NCI-H146 treated with DMSO at 0.1 percent for 48 hours (cell line): Measurements from ENCODE around the gene COG3.

Experiments used
- DNase-seq: peaks from one replicate; lab custom pipeline; 2025; ENCODE audit not compliant: unreplicated experiment; lab: John Stamatoyannopoulos, UW

Gene COG3

DNA sequence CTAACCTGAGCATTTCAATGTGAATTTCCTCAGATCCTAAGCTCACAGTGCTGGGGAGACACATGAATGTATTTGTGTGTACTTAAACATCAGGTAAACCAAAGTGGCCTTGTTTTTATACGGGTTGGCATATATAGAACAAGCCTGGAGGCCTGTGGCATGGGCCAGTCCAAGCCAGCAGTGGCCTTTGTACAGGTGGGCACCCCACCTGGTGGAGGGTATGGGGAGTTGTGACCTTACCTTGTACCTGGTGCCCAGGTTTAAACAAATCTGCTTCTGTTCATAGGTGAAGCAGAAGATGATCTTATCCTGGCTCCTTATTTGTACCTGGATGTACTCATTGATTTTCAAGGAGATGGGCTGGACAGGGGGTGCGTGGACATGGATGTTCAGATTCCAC is 79.8 kb downstream of the COG3 start:
- DNase-seq, result no peak

- DNase-seq, result no peak
These were observed 81.1 kb downstream of the COG3 start for GRCh38 chr13:45545686-45546409.

DNA sequence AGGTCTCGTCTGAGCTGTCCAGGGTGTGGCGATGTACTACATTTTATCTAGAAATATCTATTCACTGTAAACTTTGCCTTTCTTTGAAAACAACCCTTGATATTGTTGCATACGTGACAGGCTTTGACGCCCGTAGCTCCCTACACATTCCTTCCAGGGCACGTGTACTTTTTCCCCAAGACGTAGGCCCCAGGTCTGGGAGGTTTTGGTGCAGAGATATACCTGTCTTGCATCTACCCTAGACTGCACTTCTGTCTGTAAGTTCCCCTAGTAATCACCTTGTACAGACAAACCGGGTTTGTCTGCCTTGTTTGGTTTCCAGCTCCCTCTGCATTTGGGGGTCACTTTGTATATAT is 81.6 kb downstream of the COG3 start:
- no peak for DNase-seq

DNA sequence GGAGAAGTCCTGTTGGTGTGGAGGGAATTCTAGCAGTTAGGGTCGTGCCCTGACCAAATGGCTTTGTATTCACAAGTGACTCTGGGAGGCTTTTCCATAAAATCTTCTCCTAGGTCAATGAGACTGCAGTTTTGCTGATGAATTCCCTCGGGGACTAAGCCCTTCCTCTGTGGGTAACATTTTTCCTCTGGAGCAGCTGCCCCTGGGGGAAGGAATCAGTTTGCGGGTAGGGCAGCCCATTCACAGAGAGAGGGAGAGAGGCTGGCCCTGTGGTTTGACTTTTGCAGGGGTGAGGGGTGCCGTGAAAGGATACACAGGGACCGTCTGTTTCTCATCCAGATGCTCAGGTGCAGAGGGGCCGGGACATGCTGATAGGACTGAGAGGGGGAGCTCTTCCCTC is 83.5 kb downstream of the COG3 start:
- DNase-seq, result no peak

GRCh38 chr13:45554604-45555109 is 89.9 kb downstream of the COG3 start:
- DNase-seq, result no peak

- DNase-seq, result no peak
These were observed 99.5 kb downstream of the COG3 start for GRCh38 chr13:45564133-45564776.

DNA sequence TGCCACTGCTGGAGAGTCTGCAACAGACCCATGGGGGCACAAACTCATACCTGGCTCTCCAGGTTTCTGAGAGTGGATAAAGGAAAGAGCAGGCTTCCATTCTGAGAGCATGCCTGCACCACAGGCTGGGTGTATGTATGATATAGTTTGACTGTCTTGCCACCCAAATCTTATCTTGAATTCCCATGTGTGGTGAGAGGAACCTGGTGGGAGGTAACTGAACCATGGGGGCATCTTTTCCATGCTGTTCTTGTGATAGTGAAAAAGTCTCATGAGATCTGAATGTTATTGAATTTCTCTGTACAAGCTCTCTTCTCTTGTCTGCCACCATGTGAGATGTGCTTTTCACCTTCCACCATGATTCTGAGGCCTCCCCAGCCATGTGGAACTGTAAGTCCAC is 100.6 kb downstream of the COG3 start:
- no peak for DNase-seq

DNA sequence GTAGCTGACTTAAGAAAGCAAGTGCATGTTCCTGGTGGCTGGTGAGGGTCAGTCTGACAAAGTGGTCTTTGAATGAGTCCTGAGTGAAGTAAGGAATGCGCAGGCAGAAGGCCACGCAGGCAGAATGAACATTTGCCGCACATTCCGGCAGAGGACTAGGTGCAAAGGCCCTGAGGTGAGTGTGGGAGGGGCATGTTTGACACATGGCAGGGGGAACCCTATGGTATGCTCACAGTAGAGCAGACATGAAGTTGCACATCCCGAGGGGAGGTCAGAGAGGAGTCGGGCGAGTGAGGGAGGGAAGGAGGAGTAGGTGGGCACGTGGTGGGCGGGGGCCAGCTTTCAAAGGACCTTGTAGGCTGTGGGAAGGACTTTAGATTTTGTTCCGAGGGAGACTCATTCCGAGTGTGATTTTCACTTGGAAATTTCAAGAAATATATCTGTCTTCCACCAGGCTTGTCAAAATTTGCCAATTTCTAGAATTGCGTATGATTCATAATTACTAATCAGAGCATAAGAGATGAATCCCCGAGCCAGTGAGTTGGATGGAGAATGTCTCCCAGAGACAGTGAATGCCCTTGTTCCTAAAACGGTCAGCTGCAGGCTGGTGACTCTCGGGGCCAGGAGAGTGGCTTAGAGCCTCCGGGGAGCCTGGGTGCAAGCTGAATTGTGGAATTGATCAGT is 110.5 kb downstream of the COG3 start:
- no peak for DNase-seq

- DNase-seq, result no peak
These were observed 111.1 kb downstream of the COG3 start for GRCh38 chr13:45575830-45576180.

DNA sequence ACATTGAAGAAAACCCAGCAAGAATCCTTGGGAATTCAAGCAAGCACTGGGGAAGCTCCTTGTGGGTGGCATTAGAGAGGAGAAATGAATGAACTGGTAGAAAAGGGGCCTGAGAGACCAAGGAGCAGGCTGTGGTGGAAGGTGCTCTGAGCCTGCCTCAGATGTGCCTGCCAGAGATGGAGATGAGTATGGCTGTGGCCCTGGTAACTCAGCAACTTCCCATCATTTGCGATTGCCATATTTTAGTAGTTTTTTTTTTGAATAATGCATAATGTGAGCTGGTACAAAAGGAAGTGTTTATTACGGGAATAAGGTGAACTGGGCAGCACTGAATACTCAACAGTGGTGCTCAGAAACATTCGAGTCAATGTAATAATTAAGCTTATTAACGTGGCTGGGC is 111.7 kb downstream of the COG3 start:
- DNase-seq, result no peak

GRCh38 chr13:45582408-45583076 is 117.8 kb downstream of the COG3 start:
- no peak for DNase-seq

- DNase-seq, result no peak
These were observed 120.1 kb downstream of the COG3 start for GRCh38 chr13:45584816-45585215.
